Pons (tissue), 1 donor: Measurements from ENCODE around the gene ANGEL2.
"Not testable (repeated sequence)": the region's sequence is repeated elsewhere in the genome, so short reads cannot be mapped to it uniquely, and the experiment has no call there.

Source experiments
- DNase-seq: peaks from one replicate; pipeline ENCODE4 v3.0.0-alpha.2; 2016; ENCODE audit warnings: low spot score

ANGEL2 gene, protein sequence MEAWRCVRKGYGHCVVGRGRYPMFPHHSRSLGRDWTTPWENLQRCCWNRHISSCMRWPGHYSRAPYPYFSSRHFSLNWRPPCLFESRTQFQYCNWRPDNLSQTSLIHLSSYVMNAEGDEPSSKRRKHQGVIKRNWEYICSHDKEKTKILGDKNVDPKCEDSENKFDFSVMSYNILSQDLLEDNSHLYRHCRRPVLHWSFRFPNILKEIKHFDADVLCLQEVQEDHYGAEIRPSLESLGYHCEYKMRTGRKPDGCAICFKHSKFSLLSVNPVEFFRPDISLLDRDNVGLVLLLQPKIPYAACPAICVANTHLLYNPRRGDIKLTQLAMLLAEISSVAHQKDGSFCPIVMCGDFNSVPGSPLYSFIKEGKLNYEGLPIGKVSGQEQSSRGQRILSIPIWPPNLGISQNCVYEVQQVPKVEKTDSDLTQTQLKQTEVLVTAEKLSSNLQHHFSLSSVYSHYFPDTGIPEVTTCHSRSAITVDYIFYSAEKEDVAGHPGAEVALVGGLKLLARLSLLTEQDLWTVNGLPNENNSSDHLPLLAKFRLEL

DNA sequence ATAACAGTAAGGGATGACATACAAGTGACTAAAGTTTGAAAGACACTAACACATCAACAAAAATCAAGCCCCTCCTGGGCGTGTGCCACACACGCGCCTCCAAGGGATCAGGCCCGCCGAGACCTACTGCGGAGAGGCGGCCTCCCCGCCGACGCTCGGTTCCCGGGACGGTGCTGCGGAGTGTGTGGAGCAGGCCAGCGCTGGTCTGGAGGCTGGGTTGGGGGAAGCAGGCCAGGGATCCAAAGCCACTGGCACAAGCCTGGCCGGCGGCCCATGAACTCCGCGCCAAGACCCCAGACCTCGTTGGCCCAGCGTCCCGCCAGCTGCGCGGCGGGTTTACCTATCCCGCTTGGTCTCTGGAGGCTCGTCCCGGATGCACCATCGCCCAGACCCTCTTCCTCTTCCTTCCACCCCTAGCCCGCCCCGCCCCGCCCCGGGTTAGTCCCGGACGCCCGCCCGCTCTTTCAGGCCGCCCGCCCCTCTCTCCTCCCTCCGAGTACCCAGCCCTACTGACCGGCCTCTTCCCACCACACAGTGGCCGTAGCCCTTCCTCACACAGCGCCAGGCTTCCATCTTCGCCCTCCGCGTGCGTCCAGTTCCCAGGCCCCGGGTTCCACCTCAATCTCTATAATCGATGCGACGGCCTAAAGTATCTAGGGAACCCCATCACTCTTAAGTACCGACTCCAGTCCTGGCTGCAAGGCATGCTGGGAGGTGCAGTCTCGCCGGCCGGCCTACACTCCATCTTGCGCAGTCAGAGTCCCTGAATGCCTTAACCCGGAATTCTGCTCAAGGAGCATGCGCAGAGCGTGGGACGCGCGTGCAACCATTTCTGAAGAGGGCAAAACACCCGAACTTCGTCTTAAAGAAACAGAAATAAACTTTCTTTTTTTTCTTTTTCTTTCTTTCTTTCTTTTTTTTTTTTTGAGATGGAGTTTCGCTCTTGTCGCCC is at the start of gene ANGEL2:
Gene ANGEL2 (minus strand): TSS at position 769 of the 952 bp plus-strand sequence. CDS start 196 bp downstream, at position 573.
- peak; percentile 98 for DNase-seq

DNA sequence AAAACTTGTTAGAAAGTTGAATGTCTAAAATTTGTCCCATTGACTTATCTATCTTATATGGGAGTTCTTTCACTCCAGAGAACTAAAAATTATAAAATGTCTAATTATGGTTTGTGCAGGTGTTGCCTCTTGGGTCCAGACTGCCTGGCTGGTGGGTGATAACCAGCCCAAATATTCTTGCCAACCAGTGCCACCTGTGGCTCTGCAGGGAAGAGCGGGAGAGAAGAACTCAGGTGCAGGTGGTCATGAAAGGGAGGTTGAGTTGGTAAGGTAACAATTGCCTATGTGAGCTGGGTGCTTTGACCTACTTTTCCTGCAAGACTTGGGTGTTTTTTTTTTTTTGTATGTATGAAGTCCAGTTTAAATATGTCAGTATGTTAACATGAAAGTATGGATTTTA is 45.6 kb upstream of the ANGEL2 start:
- no peak for DNase-seq

DNA sequence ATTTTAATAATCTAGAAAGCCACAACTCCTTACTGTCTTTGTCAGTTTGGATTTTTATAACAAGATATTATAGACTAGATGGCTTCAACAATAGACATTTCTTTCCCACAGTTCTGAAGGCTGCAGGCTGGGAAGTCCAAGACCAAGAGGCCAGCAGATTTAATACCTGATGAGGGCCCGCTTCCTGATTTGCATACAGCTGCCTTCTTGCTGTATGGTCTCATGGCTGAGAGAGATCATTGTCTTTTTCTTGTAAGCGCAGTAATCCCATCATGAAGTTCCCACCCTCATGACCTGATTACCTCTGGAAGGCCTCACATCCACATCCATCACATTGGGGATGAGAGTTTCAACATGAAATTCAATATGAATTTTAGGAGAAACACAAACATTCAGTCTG is 45.2 kb upstream of the ANGEL2 start:
- no peak for DNase-seq

DNA sequence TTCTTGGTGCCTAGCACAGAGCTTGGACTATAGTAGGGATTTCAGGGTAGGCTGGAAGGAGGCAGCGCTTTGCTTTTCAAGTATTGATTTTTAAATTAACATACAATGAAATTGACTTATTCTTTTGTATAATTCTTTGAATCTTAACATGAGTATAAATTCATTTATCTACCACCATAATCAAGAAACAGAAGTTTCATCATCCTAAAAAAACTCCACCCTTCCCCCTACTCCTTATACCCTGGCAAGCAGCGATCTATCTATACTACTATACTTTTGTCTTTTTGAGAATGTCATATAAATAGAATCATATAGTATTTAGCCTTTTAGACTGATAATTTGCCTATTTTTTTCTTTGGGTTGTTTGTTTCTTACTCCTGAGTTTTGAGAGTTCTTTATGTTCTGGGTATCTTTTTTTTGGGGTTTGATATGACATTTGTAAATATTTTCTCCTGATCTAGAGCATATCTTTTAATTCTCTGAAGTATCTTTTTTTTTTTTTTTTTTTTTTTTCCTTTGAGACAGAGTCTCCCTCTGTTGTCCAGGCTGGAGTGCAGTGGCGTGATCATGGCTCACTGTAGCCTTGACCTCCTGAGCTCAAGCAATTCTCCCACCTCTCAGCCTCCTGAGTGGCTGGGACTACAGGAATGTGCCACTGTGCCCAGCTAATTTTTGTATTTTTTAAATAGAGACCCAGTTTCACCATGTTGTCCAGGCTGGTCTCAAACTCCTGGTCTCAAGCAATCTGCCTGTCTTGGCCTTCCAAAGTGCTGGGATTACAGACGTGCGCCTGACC is 41.8 kb upstream of the ANGEL2 start:
- no peak for DNase-seq

DNA sequence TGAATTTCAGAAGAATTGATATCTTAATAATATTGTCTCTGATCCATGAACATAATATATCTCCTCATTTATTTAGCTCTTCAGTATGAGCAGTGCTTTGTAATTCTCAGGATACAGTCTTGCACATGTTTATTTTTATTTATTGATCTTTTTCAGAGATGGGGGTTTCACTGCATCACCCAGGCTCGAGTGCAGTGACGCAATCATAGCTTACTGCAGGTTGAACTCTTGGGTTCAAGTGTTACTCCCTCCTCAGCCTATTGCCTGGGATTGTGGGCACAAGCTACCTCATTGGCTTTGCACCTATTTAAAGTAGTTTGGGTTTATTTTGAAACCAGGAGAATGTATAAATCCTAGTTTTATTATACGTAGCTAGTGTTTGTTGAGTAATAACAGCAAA is 40.1 kb upstream of the ANGEL2 start:
- no peak for DNase-seq

DNA sequence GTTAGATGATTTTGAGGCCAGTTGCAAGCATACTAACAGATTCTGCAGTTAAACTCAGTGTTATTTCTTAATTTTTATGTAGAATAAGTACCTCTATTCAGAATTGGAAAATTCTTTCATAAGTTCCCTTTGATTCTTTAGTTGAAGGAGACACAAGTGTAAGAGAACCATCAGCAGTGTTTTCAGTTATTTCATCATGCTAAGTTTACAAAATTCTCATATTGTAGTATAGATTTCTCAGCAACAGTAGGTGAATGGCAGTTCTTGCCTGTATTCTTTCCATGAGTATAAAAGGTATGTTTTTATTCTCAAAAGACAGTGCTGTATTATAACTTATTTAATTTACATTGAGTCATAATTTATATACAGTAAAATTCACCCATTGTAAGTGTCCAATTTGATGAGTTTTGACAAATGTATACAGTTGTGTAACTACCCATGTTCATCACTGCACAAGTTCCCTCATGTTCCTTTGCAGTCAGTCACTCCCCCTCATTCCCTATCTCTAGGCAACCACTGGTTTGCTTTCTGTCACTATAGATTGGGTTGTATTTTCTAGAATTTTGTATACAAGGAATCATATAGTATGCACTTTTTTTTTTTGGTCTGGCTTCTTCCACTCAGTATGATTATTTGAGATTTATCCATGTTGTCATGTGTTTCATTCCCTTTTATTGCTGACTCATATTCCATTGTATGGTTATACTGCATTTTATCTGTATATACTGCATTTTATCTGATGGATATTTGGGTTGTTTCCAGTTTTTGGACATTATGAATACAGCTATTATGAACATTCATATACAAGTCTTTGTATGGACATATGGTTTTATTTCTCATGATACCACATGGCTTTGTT is 39.3 kb upstream of the ANGEL2 start:
- no peak for DNase-seq

DNA sequence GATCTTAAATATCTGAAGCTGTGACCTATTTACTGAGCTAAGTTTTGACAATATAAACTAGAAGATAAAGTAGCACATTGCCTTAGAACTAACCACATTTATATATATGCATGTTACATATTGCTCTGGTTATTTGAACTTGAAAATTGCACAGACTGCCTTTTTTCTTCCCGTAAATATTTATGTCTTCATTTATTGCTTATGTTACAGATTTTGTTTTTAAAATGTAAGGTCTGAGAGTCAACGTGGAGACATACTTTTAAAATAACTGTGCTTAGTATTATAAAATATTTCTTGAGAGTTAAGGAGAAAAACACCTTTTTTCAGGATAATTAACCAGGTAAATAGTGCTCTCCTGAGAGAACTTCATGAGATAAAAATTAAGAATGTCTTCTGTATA is 38.5 kb upstream of the ANGEL2 start:
- no peak for DNase-seq

DNA sequence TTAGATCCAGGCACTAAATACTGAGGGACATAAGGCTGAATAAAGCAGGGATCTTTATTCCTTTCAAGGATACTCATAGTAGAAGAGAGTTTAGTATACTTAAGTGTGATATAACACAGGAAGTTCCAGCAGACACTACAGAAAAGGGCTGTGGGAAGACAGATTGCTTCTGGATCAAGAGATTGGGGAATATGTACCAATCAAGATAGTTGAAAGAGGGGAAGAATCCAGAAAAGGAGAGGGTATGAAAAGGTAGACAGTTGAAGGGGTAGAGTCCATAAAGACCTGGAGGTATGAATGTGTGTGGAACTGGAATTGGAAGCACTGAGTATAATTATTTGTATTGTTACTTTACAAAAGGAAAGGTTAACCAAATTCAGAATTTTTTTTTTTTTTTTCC is 37.8 kb upstream of the ANGEL2 start:
- no peak for DNase-seq

DNA sequence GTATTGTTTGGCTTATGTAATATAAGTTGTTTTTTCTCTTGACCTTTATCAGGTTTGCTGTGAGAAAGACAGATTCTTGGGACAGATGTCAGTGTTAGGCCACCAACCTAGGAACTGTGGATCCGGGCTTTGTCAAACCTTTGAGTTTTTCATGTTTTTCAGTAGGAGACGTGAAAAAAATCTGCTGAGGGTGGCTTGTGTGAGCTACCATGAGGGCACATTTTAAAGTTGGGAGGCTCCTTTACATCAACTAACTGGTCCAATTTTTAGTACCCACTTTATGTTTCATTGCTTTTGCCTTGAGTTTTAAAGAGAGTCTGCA is 36.2 kb upstream of the ANGEL2 start:
- DNase-seq, result peak; percentile 10

DNA sequence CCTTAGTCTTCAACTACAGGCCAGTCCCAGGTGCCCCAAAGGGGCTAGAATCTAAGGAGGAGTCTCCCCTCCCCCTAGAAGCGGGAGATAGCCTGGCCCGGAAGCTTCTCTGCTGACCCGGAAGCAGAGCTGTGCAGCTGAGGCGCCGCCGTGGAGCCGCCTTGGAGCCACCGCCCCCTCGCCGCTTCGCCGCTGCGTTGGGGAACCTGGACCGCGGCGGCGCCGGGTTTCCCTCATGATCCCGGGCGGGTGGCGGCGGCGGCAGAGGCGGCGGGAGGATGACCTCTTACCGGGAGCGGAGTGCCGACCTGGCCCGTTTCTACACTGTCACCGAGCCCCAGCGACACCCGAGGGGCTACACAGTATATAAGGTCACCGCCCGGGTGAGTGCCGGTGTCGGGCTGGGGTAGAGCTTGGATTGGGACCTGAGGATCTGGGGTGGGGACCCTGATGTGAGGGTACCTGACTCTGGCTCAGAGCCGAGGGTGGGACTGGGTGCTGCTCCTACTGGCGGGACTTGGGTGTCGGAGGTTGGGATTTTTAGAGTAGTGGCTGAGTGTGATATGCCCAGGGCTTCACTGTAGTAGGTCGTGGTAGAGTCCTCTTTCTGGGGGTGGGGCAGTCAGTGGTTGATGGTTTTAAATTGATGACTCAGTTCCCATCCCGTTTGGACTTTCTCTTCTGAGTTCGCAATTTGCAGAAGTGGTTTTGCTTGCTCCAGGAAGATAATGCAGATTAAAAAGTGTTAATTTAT is 35.6 kb upstream of the ANGEL2 start, which contains the start of gene RPS6KC1:
Gene RPS6KC1 (plus strand): TSS at position 115 of the 754 bp plus-strand sequence. CDS start 164 bp downstream, at position 279.
- peak; percentile 74 for DNase-seq

DNA sequence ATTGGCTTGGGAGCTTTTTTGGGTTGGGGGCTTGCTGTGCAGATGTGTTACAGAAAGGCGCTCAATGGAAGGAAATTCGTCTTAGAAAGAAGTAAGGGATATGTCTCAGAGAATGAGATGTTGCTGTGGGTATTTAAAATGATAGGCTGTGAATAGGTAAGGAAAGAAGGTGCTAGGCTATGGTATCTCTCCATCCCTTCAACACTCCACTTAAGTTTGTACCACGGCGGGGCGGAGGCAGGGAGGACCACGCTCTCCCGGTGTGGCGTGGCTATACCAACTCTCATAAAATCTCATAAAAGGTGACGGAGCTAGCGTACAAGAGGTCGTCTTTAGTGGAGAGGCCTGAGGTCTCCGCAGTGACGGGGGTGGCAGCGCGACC is 35.1 kb upstream of the ANGEL2 start:
- DNase-seq, result no peak

DNA sequence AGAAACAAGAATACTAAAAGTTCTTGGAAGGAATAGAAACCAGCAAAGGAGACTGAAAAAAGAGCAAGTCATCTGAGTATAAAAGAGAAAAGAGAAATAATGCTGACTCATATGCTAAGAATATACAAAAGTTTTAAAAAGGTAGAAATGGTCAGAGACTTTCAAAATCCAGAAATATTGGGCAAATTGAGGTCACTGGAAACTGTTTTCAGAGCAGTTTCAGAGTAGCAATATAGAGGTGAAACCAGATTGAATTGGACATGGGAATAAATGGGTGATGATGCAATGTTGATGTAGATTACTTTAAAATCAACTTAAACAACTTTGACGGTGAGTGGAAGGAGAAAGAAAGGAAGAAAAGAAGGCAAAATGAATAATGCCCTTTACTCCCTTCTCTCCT is 33.6 kb upstream of the ANGEL2 start:
- DNase-seq, result no peak

DNA sequence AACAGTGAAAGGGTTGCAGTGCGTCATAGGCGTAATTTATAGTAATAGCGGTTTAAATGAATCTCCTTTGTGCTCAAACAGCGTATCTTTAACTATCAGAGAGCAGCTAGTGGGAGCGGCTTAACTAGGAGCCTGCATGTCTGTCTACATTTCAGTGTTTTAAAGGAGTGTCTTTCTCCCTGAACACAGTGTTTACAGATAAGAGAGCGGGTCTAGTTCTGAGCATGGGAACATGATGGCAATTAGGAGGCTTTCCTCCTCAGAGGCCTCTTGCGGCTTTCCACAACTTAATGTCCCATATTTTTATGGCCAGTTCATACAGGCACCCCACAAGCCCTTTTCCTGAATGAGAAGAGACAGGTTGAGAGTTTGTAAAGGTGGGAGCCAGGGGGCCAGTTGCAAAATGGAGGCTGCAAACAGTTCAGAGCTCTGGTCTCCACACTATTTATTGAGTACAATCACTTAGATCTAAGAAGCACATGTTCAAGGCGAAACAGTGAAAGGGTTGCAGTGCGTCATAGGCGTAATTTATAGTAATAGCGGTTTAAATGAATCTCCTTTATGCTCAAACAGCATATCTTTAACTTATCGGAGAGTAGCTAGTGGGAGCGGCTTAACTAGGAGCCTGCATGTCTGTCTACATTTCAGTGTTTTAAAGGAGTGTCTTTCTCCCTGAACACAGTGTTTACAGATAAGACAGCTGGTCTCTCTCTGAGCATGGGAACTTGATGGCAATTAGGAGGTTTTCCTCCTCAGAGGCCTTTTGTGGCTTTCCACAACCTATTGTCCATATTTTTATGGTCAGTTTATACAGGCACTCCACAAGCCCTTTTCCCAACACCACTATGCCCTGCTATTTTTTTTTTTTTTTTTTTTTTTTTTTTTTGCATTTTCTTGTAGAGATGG is 29.9 kb upstream of the ANGEL2 start:
- not testable (repeated sequence) for DNase-seq

DNA sequence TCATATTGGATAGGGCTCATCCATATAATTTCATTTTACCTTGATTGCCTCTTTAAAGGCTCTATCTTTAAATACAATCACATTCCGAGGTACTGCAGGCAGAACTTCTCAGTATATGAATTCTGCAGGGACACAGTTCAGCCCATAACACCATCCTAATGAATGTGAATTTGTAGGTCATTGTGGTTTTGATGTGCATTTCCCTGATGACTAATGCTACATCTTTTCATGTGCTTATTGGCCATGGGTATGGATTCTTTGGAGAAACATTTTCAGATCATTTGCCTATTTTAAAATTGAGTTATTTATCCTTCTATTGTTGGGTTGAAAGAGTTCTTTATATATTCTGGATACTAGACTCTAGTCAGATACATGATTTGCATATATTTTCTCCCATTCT is 25.8 kb upstream of the ANGEL2 start:
- DNase-seq, result no peak

DNA sequence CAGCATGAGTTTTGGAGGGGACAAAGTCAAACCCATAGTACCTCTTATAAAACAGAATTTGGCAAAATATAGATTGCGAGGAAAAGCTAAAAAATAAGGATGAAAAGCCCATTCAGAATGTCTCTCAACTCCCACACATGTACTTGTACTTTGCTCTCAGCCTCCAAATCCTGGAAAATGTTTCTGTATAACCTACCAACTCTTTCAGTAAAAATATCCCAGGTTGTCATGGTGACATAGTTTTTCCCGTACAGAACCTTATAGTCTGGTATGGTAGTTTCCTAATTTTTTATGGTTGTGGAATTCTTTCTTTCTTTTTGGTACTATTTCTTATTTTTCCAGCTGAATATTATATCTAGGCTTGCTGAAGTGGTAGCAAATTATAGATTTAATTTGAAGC is 19.9 kb upstream of the ANGEL2 start:
- DNase-seq, result no peak

DNA sequence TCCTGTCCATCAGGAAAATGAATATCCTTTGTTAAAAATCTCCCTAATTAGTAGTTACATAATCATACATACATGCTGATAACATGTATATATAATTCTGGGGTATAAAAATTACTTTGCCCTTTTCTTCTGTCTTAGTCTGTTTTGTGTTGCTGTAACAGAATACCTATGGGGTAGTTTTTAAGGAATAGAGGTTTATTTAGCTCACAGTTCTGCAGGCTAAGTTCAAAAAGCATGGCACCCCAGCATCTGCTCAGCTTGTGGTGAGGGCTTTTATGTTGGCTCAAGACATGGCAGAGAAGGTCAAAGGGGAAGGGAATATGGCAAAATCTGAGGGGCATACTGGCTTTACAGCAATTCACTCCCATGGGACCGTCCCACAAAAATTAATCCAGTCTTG is 19.0 kb upstream of the ANGEL2 start:
- DNase-seq, result no peak

DNA sequence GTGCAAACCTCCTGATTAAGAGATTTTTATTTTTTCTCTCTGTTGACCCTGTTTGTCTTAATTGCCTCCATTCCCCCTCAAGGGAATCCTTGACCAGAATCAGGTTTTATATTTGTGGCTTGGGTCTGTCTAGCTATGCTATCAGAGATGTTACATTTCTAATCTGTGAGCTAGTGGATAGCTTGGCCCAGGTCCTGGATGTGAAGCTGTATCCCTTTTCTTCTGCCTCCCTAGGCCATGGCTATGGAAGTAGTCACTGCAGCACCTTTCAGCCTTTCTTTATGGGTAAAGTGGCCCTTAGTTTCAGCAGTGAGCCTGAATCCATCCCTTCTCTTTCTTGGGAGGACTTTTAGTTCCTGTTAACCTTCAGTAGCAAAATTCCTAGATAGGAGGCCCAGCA is 17.0 kb upstream of the ANGEL2 start:
- DNase-seq, result no peak

DNA sequence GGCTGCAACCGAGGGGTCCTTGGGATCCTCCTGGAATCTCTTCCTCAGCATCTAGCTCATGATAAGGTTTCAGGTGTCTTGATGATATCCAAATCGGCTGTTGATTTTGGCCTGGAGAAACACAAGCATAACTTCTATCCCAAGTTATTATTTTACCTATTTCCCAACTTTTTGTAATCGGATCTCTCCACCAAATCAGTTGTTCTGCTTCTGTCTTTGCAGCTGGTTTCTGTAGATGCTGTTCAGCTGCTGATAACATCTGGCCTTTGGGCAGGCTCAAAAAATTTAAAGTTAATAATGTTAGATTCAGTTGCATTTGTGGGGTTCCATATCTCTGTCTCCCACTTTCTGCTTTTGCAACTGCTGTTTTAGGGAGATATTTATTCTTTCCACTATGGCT is 11.4 kb upstream of the ANGEL2 start:
- DNase-seq, result not testable (repeated sequence)

DNA sequence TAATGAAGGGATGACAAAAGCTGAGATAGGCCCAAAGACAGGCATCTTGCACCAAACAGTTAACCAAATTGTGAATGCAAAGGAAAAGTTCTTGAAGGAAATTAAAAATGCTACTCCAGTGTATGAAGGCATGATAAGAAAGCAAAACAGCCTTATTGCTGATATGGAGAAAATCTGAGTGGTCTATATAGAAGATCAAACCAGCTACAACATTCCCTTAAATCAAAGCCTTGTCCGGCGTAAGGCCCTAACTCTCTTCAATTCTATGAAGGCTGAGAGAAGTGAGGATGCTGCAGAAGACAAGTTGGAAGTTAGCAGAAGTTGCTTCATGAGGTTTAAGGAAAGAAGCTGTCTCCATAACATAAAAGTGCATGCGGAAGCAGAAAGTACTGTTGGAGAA is 4.3 kb upstream of the ANGEL2 start:
- no peak for DNase-seq
